Stimulated activated CD4-positive, alpha-beta T cell treated with anti-CD3 and anti-CD28 coated beads, TNF-alpha, amount 100 ng/mL, for 4 hours (primary cell): Measurements from ENCODE around the gene ZNRD2.

Experiments
- DNase-seq, 3 experiments: peaks; one replicate each; pipeline ENCODE4 v3.0.0-alpha.2; 2020; ENCODE audit warnings: low read depth in 3 of 3

The ZNRD2 gene

DNA sequence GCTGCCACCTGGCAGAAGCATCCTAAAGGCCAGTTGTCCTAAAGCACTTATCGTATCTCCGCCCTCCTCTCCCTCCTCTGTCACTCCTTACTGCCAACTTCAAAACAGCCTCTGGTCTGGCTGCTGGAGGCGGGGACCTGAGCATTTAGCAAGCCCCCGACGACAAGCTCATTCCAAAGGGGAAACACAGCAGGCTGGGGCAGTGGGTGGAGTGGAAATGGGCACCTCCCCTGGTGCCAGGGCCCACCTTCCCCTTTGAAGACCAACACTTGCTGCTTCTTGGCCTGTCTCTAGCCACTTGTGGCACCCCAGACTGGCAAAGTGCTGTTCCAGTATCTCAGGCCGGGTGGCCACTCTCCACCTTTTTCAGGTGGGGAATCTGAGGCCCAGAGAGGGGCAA is 40.1 kb downstream of the ZNRD2 start:
- DNase-seq, result no peak

DNA sequence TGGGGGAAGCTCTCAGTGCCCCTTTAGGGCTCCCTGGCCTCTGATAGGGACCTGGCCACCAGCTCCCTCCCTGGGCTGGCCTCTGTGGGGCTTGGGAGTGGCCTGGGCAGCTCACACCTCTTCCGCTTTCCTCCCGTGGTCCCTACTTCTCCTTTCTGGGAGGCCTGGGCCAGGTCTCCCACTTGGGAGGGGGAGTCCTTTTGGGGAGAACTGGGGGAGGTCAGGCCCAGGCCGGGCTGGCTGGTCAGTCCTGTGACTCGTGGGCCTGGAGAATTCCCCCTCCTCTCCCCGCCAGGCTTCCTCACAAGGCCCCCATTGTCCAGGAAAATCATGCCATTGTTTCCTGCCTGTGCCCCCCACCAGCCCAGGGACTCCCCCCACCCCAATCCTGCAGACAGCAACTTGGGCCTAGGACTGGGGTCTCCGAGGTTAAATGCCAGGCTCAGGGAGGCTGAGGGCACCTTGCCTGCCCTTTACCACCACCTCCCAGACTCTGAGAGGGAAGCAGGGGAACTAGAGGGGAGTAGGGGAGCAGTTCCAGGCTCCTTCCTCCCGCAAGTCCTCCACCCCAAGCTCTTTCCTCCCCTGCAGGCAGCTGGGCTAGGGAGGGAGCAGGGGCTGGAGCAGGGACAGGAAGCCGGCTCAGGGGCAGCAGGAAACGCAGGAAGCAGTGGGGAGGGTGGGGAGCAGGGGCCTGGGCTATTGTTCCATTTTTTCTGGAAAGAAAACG is 40.9 kb downstream of the ZNRD2 start:
- DNase-seq, result no peak

DNA sequence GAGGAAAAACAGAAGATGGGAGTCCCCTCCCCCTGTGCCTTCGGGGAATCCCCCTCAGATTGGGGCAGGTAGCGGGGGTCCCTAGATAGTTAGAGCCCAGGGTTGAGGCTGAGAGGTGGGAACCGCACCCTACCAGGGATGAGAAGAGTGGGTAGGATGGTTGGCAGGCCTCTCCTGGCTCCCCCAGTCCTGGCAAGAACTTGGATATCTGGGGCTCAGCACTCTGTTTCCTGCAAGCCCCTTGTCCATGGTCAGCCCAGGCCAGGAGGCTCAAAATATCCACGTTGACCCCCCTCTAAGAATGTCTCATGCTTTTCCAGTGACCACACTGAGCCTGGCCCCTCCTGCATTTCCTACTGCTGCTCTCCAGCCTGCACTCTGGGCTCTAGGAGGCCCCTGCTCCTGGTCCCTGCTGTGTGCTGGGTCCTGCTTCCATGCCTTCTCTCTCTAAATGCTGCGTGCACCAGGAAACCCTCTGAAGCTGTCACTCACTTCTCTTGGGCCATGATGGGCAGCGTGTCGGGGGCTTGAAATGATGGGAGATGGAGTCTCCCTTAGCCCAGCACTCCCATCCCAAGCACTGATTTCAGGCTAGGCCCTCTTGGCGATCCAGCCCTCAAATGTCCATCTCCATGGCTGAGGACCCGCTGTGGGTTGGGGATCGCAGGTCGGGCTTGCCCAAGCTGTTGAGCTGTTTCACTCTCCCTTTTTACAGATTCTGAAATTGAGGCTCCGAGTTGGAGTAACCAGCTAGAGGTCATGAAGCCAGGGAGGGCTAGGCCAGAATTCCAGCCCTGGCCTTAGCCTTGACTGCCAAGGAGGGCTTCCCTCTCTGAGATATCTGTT is 41.7 kb downstream of the ZNRD2 start:
- DNase-seq, result no peak

DNA sequence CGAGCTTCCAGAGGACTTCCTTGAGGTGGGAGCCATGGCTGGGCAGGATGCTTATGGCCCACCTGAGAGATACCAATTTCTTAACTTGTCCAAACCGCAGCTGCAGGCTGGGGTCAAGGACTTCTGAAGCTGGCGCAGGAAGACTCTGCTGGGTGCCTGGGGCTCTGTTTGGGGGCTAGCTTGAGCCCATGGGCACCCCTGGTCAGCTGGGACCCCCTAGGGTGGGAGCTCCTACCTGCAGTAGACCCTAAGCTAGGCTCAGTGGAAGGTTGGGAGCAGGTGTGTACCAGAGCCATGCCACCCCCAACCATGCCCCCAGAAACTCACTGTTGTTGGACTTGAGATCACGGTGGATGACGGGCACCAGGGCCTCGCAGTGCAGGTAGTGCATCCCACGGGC is 42.4 kb downstream of the ZNRD2 start:
- DNase-seq, result no peak

DNA sequence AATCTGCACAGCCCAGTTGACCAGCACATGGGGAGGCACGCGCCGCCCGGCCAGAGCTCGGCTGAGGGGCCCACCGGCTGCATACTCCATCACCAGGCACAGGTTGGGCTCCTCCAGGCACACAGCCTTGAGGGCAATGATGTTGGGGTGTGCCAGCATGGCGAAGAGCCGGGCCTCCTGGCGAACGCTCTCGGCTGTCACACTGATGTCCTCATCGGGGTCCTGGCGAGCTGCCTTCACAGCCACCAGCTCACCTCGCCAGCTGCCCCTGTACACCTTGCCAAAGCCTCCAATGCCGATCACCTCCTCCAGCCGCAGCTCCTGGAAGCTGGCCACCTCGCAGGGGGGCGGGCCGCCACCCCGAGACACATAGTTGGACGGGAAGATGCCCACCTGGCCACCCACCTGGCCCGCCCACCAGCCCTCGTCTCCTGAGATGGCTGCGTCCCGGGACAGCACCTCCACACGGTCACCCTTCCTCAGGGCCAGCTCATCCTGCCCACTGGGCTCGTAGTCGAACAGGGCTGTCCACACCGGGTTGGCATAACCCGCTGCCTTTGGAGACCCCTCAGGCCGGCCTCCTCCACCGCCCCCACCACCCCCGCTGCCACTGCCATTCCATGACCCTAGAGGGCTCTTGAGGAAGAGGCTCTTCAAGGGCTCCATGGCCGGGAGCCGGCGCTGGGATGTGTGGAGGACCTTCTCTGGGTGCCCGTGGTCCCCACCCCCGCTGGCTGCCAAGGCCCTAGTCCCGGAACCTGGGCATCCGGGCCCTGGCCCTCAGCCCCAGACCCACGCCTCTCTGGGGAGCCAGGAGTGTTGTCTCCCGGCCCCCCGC is 43.0 kb downstream of the ZNRD2 start:
- DNase-seq, result no peak

DNA sequence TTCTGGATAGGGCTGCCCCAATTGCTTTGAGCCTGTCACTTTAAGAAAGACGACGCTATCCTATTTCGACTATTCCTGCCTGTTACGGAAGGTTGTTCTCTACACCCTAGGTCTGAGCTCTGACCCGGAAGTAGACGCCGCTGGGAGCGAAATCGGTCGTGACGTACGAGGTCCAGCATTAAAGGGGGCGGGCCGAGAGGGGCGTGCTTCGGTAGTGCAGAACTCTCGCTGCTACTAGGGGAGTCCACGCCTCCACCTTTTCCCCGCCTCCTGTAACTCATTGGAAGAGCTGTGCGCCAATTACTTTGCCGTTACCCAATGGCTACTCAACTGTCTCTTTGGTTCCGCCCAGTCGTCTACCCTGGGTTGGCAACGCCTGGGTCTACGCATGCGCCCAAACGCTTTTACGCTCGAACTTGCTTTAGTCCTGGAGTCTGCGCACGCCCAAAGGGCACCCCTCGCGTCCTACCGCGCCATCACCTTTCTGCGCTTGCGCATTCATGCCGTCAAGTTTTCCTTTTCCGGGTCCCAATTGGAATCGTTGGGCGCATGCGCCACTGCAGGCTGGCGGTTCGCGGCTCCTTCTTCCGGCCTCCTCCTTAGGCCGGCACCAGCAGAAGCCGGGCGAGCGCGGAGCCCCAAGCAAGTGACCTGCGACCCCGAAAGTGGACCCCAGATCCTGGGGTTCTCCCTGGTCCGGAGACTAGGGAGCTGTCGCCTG is 45.1 kb downstream of the ZNRD2 start, which contains the start of gene PCNX3:
Gene PCNX3, plus strand, starts transcription at position 548 of the 721 bp plus-strand sequence. CDS start 536 bp downstream, outside the sequence.
- DNase-seq, result peak; percentile 98 to 100 (median 99)

DNA sequence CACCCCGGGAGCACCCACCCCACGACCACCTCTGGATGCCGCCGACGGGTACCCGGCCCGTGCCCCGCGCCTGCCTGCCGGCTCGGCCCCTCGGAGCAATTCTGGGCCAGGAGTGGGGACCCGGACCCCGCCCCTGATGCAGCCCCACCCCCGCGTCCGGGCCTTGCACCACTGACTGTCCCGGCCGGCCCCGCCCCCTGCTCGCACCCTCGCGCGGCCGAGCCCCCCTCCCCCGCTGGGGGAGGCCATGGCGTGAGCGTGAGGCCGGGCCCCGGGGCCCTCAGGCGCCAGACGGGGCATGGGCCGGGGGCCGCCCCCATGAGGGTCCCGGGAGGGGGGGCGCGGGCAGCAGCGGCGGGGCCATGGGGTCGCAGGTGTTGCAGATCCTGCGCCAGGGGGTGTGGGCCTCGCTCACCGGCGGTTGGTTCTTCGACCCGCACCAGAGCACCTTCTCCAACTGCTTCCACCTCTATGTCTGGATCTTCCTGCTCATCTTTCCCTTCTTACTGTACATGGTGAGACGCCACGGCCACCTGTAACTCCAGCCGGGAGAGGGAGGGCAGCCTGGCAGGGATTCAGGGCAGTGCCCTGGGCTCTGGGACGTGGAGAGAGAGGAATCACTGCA is 45.8 kb downstream of the ZNRD2 start:
- no peak for DNase-seq

DNA sequence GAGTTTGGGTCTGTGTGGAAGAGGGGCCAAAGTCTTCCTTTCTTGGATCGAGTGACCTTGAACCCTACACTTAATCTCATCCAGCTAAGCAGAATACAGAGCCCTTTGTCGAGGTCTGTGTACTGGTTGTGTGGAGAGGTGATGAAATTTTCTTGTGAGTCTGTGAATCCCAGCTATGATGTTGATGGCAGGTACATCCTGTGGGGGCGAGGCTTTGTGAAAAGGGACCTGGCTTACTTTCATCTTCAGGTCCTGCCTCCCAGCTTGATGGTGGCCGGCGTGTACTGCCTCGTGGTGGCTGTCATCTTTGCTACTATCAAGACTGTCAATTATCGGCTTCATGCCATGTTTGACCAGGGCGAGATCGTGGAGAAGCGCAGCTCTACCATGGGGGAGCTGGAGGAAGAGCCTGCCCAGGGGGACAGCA is 46.3 kb downstream of the ZNRD2 start:
- no peak for DNase-seq

DNA sequence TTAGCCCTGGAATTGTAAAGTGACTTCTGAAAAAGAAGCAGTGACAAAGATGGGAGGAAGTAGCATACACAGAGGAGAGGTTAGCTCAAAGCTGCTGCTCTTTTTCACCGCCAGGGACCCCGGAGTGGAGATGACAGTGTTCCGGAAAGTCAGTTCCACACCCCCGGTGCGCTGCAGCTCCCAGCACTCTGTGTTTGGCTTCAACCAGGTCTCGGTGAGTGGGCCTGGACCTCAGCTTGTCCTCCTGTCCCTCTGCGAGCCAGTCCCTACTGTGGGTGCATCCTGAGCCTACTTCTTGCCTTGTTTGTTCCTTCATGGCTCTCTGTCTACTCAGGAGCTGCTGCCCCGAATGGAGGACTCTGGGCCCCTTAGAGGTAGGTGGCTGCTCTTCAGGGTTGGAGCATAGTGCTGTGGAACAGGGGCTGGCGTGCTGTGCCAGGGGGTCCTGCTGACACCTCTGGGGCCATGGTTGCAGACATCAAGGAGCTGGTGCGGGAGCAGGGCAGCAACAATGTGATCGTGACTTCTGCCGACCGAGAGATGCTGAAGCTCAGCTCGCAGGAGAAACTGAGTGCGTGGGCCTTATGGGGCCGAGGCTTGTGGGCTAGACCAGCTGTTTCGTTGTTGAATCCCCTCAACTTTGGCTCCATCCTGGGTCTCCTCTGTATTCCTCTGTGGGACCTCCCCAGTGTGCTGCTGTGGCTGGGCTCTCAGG is 47.0 kb downstream of the ZNRD2 start:
- no peak for DNase-seq

DNA sequence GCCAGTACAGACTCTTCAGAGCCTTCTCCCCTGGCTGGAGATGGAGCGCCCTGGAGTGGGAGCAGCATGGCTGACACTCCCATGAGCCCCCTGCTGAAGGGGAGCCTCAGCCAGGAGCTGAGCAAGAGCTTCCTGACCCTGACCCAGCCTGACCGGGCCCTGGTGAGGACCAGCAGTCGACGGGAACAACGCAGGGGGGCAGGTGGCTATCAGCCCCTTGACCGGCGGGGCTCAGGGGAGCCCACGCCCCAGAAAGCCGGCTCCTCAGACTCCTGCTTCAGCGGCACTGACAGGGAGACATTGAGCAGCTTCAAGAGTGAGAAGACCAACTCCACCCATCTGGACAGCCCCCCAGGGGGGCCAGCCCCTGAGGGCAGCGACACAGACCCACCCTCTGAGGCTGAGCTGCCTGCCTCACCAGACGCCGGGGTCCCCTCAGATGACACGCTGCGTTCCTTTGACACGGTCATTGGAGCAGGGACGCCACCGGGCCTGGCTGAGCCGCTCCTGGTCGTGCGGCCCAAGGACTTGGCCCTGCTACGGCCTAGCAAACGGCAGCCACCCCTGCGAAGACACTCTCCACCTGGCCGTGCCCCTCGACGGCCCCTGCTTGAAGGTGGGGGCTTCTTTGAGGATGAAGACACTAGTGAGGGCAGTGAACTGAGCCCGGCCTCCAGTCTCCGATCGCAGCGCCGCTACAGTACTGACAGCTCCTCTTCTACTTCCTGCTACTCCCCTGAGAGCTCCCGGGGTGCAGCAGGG is 47.9 kb downstream of the ZNRD2 start:
- DNase-seq, result no peak

DNA sequence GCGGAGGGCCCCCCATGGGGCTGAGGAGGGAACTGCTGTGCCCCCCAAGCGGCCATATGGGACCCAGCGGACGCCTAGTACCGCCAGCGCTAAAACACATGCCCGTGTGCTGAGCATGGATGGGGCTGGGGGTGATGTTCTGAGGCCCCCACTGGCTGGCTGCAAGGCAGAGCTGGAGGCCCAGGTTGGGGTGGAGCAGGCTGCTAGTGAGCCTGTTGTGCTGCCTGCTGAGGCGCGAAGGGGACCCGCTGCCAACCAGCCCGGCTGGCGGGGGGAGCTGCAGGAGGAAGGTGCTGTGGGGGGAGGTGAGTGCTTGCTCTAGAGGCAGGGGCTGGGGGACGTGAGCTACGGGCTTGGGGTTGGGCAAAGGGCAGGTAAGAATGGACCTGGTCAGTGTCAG is 48.5 kb downstream of the ZNRD2 start:
- no peak for DNase-seq

DNA sequence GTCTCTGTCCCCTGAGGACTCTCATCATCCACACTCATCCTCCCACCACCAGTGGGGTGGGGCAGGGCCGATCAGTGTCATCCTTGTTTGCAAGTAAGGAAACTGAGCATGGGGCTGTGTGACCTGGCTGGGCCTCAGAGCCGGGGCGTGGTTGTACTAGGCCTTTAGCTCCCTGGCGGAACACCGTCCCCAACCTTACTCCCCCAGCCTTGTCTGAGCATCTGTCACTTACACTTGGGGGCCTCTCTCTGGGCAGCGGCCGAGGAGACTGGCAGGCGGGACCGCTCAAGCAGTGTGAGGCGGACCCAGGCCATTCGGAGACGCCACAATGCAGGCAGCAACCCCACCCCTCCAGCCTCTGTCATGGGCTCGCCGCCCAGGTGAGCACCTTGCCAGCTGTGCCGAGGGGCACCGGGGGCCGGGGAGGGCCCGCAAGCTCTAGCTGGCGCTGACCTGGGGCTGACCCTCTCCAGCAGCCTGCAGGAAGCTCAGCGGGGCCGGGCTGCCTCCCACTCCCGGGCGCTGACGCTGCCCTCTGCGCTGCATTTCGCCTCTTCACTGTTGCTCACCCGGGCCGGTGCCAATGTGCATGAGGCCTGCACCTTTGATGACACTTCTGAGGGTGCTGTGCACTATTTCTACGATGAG is 49.1 kb downstream of the ZNRD2 start:
- DNase-seq, result no peak

DNA sequence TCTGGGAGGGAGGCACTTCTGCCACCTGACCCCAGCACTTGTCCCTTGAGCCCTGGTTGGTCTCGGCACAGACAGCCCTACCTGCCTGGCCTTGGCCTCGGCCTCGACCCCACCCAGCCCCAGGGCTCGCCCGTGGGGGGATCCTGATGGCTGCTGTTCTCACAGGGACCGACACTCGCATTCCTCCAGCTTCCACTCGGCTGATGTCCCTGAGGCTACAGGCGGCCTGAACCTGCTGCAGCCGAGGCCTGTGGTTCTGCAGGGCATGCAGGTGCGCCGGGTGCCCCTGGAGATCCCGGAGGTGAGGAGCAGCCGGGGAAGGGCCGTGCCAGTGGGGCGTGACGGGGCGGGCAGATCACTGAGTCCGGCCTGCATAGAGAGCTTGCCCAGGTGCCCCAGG is 50.4 kb downstream of the ZNRD2 start:
- DNase-seq, result no peak

DNA sequence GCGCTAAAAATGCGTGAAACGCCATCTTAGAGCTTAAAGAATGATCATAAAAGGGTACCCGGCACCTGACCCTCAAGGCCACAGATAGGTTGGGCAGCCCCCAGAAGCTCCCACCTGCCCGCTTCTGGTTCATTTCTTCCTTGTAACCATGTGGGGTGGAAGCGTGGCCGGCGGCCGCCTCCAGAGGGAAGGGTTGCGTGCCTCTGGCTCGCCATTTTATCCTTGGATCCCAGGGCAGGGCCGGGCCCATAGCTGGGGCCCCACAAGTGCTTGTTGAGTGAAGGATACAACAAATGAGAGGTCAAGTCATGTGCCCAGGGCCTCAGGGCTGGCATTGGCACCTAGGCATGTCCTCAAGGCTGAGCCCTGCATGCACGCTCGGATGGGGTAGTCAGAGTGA is 51.2 kb downstream of the ZNRD2 start:
- no peak for DNase-seq
